Measurements from ENCODE around the gene FAM184A.

DNA sequence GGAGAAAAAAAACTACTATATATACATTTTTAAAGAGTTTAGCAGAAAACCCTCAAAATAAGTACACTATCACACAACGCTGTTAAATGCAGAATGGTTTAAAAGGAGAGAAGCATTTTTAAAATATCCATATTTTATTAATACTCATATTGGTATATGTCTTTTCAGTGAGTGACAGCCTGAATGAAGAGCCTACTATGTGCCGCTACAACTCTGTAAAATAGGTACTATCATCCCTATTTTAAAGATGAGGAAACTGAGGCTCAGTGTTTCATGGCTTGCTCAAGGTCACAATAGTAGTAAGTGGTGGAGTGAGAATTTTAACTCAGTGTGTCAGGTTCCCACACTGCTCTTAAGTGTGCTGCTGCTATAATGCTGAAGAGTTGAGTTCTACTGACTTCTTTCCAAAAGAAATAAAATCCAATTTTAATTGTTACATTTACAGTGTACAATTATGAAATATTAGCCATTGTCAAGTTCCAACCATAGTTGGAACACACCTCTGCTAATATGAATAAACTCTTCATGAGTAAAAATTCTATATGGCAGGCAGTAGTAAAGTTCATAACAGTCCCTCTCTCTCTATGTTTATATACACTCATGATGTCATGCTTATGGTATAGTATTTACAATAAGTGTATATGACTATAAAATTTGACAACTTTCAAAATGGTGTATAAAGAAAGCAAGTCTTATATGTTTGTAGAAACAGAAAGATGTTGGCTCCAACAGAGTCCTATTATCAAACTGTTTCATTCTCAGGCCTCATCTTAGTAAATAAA, 3.1 kb downstream of the FAM184A start:
- TF ChIP-seq, protein P1, sequence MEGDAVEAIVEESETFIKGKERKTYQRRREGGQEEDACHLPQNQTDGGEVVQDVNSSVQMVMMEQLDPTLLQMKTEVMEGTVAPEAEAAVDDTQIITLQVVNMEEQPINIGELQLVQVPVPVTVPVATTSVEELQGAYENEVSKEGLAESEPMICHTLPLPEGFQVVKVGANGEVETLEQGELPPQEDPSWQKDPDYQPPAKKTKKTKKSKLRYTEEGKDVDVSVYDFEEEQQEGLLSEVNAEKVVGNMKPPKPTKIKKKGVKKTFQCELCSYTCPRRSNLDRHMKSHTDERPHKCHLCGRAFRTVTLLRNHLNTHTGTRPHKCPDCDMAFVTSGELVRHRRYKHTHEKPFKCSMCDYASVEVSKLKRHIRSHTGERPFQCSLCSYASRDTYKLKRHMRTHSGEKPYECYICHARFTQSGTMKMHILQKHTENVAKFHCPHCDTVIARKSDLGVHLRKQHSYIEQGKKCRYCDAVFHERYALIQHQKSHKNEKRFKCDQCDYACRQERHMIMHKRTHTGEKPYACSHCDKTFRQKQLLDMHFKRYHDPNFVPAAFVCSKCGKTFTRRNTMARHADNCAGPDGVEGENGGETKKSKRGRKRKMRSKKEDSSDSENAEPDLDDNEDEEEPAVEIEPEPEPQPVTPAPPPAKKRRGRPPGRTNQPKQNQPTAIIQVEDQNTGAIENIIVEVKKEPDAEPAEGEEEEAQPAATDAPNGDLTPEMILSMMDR (optimal IDR thresholded peaks at IDR 0.05 in 1 of 3, IDR thresholded peaks at IDR 0.05 in 1 of 3, conservative IDR thresholded peaks at IDR 0.05 in 1 of 3; ENCODE audit: extremely low read depth in 1 of 3, insufficient read depth in 2 of 3, low read length in 3 of 3): no peak
- no peak for TF ChIP-seq EZH2 (IDR thresholded peaks at IDR 0.05; ENCODE audit: low read length)

All from keratinocyte (primary cell).